Endothelial cell of umbilical vein (primary cell): ENCODE measurements around the gene CACNA2D2. TPM values are rescaled to one million over a fixed set of nuclear protein-coding genes. Genes with fewer than 3 reads are reported as not detected.

Experiments used
- BruUV-seq: library from RNA; stranded (reverse); fragments of 400-500 nt; replicated peaks from 2 replicates; lab custom pipeline; 2021; lab: Mats Ljungman, UMichigan
- CTCF ChIA-PET: fragments of 300-600, 350-600 bp; sonication (Branson Sonifier 250); formaldehyde crosslinking; loops from one replicate; lab custom pipeline; 2021; ENCODE audit warnings: antibody characterized with exemption, inconsistent platforms; lab: Charles Lee
- POLR2A ChIA-PET: fragments of 300-600, 350-600 bp; sonication (Branson Sonifier 250); formaldehyde crosslinking; loops from one replicate; lab custom pipeline; 2021; ENCODE audit warnings: antibody characterized with exemption, inconsistent platforms; lab: Charles Lee
- DNase-seq: peaks from one replicate; pipeline ENCODE4 v3.0.0-alpha.2; 2011; ENCODE audit warnings: low read depth, low spot score
- FAIRE-seq: peaks from 2 replicates; lab custom pipeline; 2011; peaks lifted over from hg19 to GRCh38; lab: Jason Lieb, UNC
- H2AFZ ChIP-seq: 2 replicates; pipeline ENCODE4 v1.6.0; 2012; ENCODE audit warnings: low read depth, low read length, control low read depth, inconsistent platforms
- H3K27ac ChIP-seq: 2 replicates; pipeline ENCODE4 v1.5.1; 2011; ENCODE audit warnings: low read depth, mild to moderate bottlenecking, control low read depth, low read length, moderate library complexity; ENCODE audit not compliant: insufficient read depth
- H3K27me3 ChIP-seq, 2 experiments: 2 replicates each; pipeline versions ENCODE4 v1.6.0 to v1.6.1; 2011; ENCODE audit warnings: low read length in 2 of 2, mixed read lengths in 1 of 2; ENCODE audit not compliant: control insufficient read depth in 2 of 2, insufficient read depth in 2 of 2
- H3K36me3 ChIP-seq, 2 experiments: 2 replicates in 1 of 2; 3 replicates in 1 of 2; pipeline ENCODE4 v1.5.1; 2011; ENCODE audit warnings: low read length in 2 of 2, mild to moderate bottlenecking in 1 of 2, moderate library complexity in 1 of 2; ENCODE audit not compliant: control insufficient read depth in 2 of 2, insufficient read depth in 2 of 2; ENCODE audit errors: extremely low read depth in 1 of 2
- H3K4me1 ChIP-seq: 3 replicates; pipeline ENCODE4 v1.5.1; 2011; ENCODE audit warnings: mild to moderate bottlenecking, low read length; ENCODE audit not compliant: control insufficient read depth, insufficient read depth; ENCODE audit errors: extremely low read depth
- H3K4me2 ChIP-seq: 2 replicates; pipeline ENCODE4 v1.6.1; 2011; ENCODE audit warnings: low read length, control low read depth, mixed read lengths; ENCODE audit not compliant: insufficient read depth
- H3K4me3 ChIP-seq, 3 experiments: fragments of 200-600 bp in 1 of 3; sonication (generic), shearing (Covaris generic) in 1 of 3; replicated peaks in 1 of 3; 2 replicates each; pipeline ENCODE4 v1.5.1; 2011 to 2016; ENCODE audit warnings: control low read depth in 3 of 3, low read length in 3 of 3, mild to moderate bottlenecking in 2 of 3, inconsistent platforms in 1 of 3, low read depth in 1 of 3, moderate library complexity in 1 of 3; ENCODE audit not compliant: insufficient read depth in 1 of 3
- H3K79me2 ChIP-seq: 2 replicates; pipeline ENCODE4 v1.6.0; 2012; ENCODE audit warnings: low read length, inconsistent platforms; ENCODE audit not compliant: control insufficient read depth, insufficient read depth
- H3K9ac ChIP-seq: replicated peaks from 2 replicates; pipeline ENCODE3; 2011; ENCODE audit warnings: low read length, control low read depth; ENCODE audit not compliant: insufficient read depth; ENCODE audit errors: extremely low read depth
- H3K9me1 ChIP-seq: replicated peaks from 3 replicates; pipeline ENCODE4 v1.6.0; 2011; ENCODE audit warnings: mild to moderate bottlenecking, low read length; ENCODE audit not compliant: control insufficient read depth, insufficient read depth; ENCODE audit errors: extremely low read depth
- H3K9me3 ChIP-seq: replicated peaks from 2 replicates; pipeline ENCODE4 v1.5.1; 2012; ENCODE audit warnings: low read length, inconsistent platforms; ENCODE audit not compliant: control insufficient read depth, insufficient read depth
- H4K20me1 ChIP-seq: replicated peaks from 2 replicates; pipeline ENCODE3; 2011; ENCODE audit warnings: mild to moderate bottlenecking, low read length; ENCODE audit not compliant: control insufficient read depth, insufficient read depth; ENCODE audit errors: extremely low read depth
- CTCF ChIP-seq, 2 donors: IDR thresholded peaks; 1 replicate in 1 of 2; 2 replicates in 1 of 2; pipeline ENCODE4 v1.5.1; 2011; ENCODE audit warnings: low read length in 2 of 2, mild to moderate bottlenecking in 2 of 2, moderate library complexity in 2 of 2, control low read depth in 1 of 2, inconsistent platforms in 1 of 2, low read depth in 1 of 2; ENCODE audit not compliant: insufficient read depth in 1 of 2; ENCODE audit errors: extremely low read depth in 1 of 2
- EZH2 ChIP-seq: IDR thresholded peaks from 2 replicates; pipeline ENCODE4 v1.6.1; 2012; ENCODE audit warnings: borderline replicate concordance, low read depth, mild to moderate bottlenecking, moderate library complexity, low read length, inconsistent platforms; ENCODE audit not compliant: severe bottlenecking
- FOS ChIP-seq: IDR thresholded peaks from 2 replicates; pipeline ENCODE4 v1.6.1; 2011; ENCODE audit warnings: mild to moderate bottlenecking, low read length, moderate library complexity, borderline replicate concordance; ENCODE audit not compliant: insufficient read depth
- GATA2 ChIP-seq: IDR thresholded peaks from 2 replicates; pipeline ENCODE4 v1.7.0; 2011; ENCODE audit warnings: low read depth, mild to moderate bottlenecking, moderate library complexity, mixed read lengths, low read length; ENCODE audit not compliant: insufficient read length, insufficient read depth
- JUN ChIP-seq: IDR thresholded peaks from 2 replicates; pipeline ENCODE4 v1.6.1; 2011; ENCODE audit warnings: borderline replicate concordance, low read depth; ENCODE audit not compliant: insufficient read length, insufficient read depth
- MAX ChIP-seq: IDR thresholded peaks from 2 replicates; pipeline ENCODE4 v1.6.1; 2011; ENCODE audit not compliant: insufficient read depth, insufficient read length
- MYC ChIP-seq: IDR thresholded peaks from one replicate; pipeline ENCODE4 v1.6.1; 2011; ENCODE audit warnings: mild to moderate bottlenecking, low read depth, low read length
- POLR2A ChIP-seq: IDR thresholded peaks from 2 replicates; pipeline ENCODE4 v1.6.1; 2012; ENCODE audit warnings: low read depth, mild to moderate bottlenecking, control low read depth, low read length
- POLR2AphosphoS5 ChIP-seq: IDR thresholded peaks from 2 replicates; pipeline ENCODE4 v1.6.1; 2012; ENCODE audit warnings: low read depth, mild to moderate bottlenecking, control low read depth, low read length, moderate library complexity; ENCODE audit not compliant: insufficient read depth
- dilution Hi-C: fragments of 300-500 bp; cut with MboI; formaldehyde crosslinking; loops from one replicate; pipeline ENCODE4 v1.15.0; 2019; ENCODE audit warnings: low sequenced_read_pairs; ENCODE audit not compliant: extremely low pct_ligation_motif_present
- intact Hi-C: fragments of 100-400 bp; cut with micrococcal nuclease; formaldehyde crosslinking; loops from one replicate; pipeline ENCODE4 v1.10.0; 2022
- polyA plus RNA-seq, 4 experiments: library from polyadenylated mRNA; depleted of rRNA in 3 of 4; stranded (reverse) in 3 of 4; unstranded in 1 of 4; fragments of >200 nt; gene quantifications; 2 replicates each; pipeline versions ENCODE4 v1.2.1 to v1.2.3, GENCODE V29; 2011 to 2012; ENCODE audit warnings: missing spikeins in 1 of 4
- total RNA-seq: library from RNA; stranded (reverse); gene quantifications from 2 replicates; pipeline ENCODE4 v1.2.3, GENCODE V29; 2021

Gene CACNA2D2
- total and polyA plus RNA-seq, 2 donors (not counting 3 experiments of a cell fraction or from before 2014, with no cell fraction given) = 0.15 TPM; not detected in 1

GRCh38 chr3:50314816-50315215 is 188.6 kb downstream of the CACNA2D2 start:
- Histone ChIP-seq H3K27ac (no peak overlapping the region), H3K9me1 (no peaks in the 10 kb centered on the region), H3K79me2 (peaks cover 35% of the 10 kb centered on the region), H3K9me3 (no peaks in the 10 kb centered on the region), H3K4me2 (no peak overlapping the region), H2AFZ (no peak overlapping the region), H3K27me3 (no peaks in the 10 kb centered on the region), H3K9ac (no peak overlapping the region), H3K4me3 (no peak overlapping the region), H3K36me3 (peaks cover 17 to 43% of the 10 kb centered on the region in 2 experiments), H4K20me1 (no peaks in the 10 kb centered on the region), H3K4me1 (peaks cover 36% of the 10 kb centered on the region)
- FAIRE-seq = no peak
- intact Hi-C loops = no loop called here
- dilution Hi-C loops = no loop called here
- BruUV-seq = no TSS peak
- ChIA-PET POLR2A (interaction anchor here (0.6 kb wide), 1 partner anchor 9 kb away, joined by 4 read pairs; no protein-coding TSS in a partner anchor), CTCF (interaction anchor here (1.8 to 2.2 kb wide), 2 partner anchors 9 to 10 kb away, joined by 5 to 19 read pairs; no protein-coding TSS in a partner anchor)
- no peak for DNase-seq
- no peak for TF ChIP-seq GATA2
- no peak for TF ChIP-seq EZH2
- TF ChIP-seq MAX = no peak
- no peak for TF ChIP-seq CTCF (IDR thresholded peaks at IDR 0.05; ENCODE audit: extremely low read depth in 1 of 2, insufficient read depth in 1 of 2, low read depth in 1 of 2, low read length in 2 of 2)
- no peak for TF ChIP-seq MYC
- TF ChIP-seq POLR2A = peak; percentile 85
- TF ChIP-seq POLR2AphosphoS5 = peak; percentile 74
- TF ChIP-seq FOS = no peak
- no peak for TF ChIP-seq JUN
